Ammon's horn (tissue), 1 donor: ENCODE results near the gene CCDC134.
A peak's percentile ranks its signal among the peaks of the same experiment; 100 is the strongest.

ENCODE experiments used
- DNase-seq: peaks from one replicate; pipeline ENCODE4 v3.0.0-alpha.2; 2016; ENCODE audit warnings: low spot score

Gene CCDC134

GRCh38 chr22:41787331-41787730, 13.1 kb upstream of the CCDC134 start:
- no peak for DNase-seq

GRCh38 chr22:41793871-41794270, 6.6 kb upstream of the CCDC134 start:
- DNase-seq = no peak

GRCh38 chr22:41798736-41799135, 1.7 kb upstream of the CCDC134 start:
- no peak for DNase-seq

GRCh38 chr22:41799486-41800347, 762 bp upstream of the CCDC134 start:
- peak; percentile 40 for DNase-seq

- no peak for DNase-seq
These were observed 804 bp downstream of the CCDC134 start for GRCh38 chr22:41801147-41801819.

- DNase-seq = no peak
These were observed 1.4 kb downstream of the CCDC134 start for GRCh38 chr22:41801886-41802285.

GRCh38 chr22:41805639-41806038, 5.2 kb downstream of the CCDC134 start:
- no peak for DNase-seq

- DNase-seq = no peak
These were observed 7.9 kb downstream of the CCDC134 start for GRCh38 chr22:41808400-41808799.

GRCh38 chr22:41810022-41810421, 9.5 kb downstream of the CCDC134 start:
- DNase-seq = no peak

GRCh38 chr22:41812805-41813545, 12.5 kb downstream of the CCDC134 start:
- no peak for DNase-seq

GRCh38 chr22:41813726-41814410, 13.4 kb downstream of the CCDC134 start:
- no peak for DNase-seq

- DNase-seq = no peak
These were observed 15.2 kb downstream of the CCDC134 start for GRCh38 chr22:41815716-41816115.

- no peak for DNase-seq
These were observed 15.8 kb downstream of the CCDC134 start for GRCh38 chr22:41816241-41816640.

- no peak for DNase-seq
These were observed 16.4 kb downstream of the CCDC134 start for GRCh38 chr22:41816871-41817270.

GRCh38 chr22:41818011-41818410, 17.5 kb downstream of the CCDC134 start:
- no peak for DNase-seq

GRCh38 chr22:41818596-41818995, 18.1 kb downstream of the CCDC134 start:
- DNase-seq = no peak

GRCh38 chr22:41819257-41819656, 18.8 kb downstream of the CCDC134 start:
- no peak for DNase-seq

- no peak for DNase-seq
These were observed 20.0 kb downstream of the CCDC134 start for GRCh38 chr22:41820447-41820846.

- no peak for DNase-seq
These were observed 21.2 kb downstream of the CCDC134 start for GRCh38 chr22:41821471-41822316.

- DNase-seq = peak; percentile 62
These were observed 22.0 kb downstream of the CCDC134 start for GRCh38 chr22:41822317-41823057.
